Cerebellar nuclear complex (tissue), 1 donor: ENCODE measurements around the gene CGRRF1.

Experiments used
- DNase-seq, 2 experiments: peaks; one replicate each; lab custom pipeline; 2025; lab: John Stamatoyannopoulos, UW

Gene CGRRF1

GRCh38 chr14:54509546-54510501, at the start of gene CGRRF1:
CGRRF1 (plus strand) TSS chr14:54509906; CDS start chr14:54509960, 54 bp downstream.
- DNase-seq: peak; percentile 63 to 89

- DNase-seq: no peak
Observed at GRCh38 chr14:54462048-54462447, 47.7 kb upstream of the CGRRF1 start.

- peak in 1 of 2 experiments; percentile 4 for DNase-seq
Observed at GRCh38 chr14:54465654-54466053, 44.1 kb upstream of the CGRRF1 start.

- DNase-seq: no peak
Observed at GRCh38 chr14:54467280-54467679, 42.4 kb upstream of the CGRRF1 start.

GRCh38 chr14:54470701-54471100, 39.0 kb upstream of the CGRRF1 start:
- no peak for DNase-seq

GRCh38 chr14:54471641-54472040, 38.1 kb upstream of the CGRRF1 start:
- no peak for DNase-seq

- no peak for DNase-seq
Observed at GRCh38 chr14:54472315-54472714, 37.4 kb upstream of the CGRRF1 start.

- DNase-seq: no peak
Observed at GRCh38 chr14:54474232-54474793, 35.4 kb upstream of the CGRRF1 start.

GRCh38 chr14:54475187-54475899, 34.4 kb upstream of the CGRRF1 start:
- no peak for DNase-seq

GRCh38 chr14:54475911-54476310, 33.8 kb upstream of the CGRRF1 start:
- DNase-seq: no peak

GRCh38 chr14:54478636-54479215, 31.0 kb upstream of the CGRRF1 start:
- DNase-seq: no peak

- DNase-seq: no peak
Observed at GRCh38 chr14:54480830-54481562, 28.7 kb upstream of the CGRRF1 start.

- no peak for DNase-seq
Observed at GRCh38 chr14:54481695-54482094, 28.0 kb upstream of the CGRRF1 start.

- DNase-seq: no peak
Observed at GRCh38 chr14:54483073-54483745, 26.5 kb upstream of the CGRRF1 start.

GRCh38 chr14:54483846-54484245, 25.9 kb upstream of the CGRRF1 start:
- no peak for DNase-seq

GRCh38 chr14:54486685-54487084, 23.0 kb upstream of the CGRRF1 start:
- DNase-seq: no peak

- DNase-seq: no peak
Observed at GRCh38 chr14:54487771-54488170, 21.9 kb upstream of the CGRRF1 start.

GRCh38 chr14:54488318-54488645, 21.4 kb upstream of the CGRRF1 start:
- no peak for DNase-seq

GRCh38 chr14:54488646-54489317, 20.9 kb upstream of the CGRRF1 start, which contains the start of gene GMFB:
GMFB (minus strand) TSS chr14:54488980; CDS start chr14:54488927, 53 bp downstream.
- peak; percentile 28 to 58 for DNase-seq

GRCh38 chr14:54489318-54489683, 20.4 kb upstream of the CGRRF1 start:
- no peak for DNase-seq
